H9 (cell line): ENCODE data around the gene MYCN. TPM values are rescaled to one million over a fixed set of nuclear protein-coding genes. Genes with fewer than 3 reads are reported as not detected.

Experiments used
- DNase-seq: peaks from one replicate; pipeline ENCODE4 v3.0.0-alpha.2; 2017
- H2AFZ ChIP-seq: one replicate; pipeline ENCODE4 v1.6.1; 2013; ENCODE audit warnings: mild to moderate bottlenecking, low read length, control low read depth, moderate library complexity
- H2AK5ac ChIP-seq: 2 replicates; pipeline ENCODE4 v1.6.1; 2013; ENCODE audit warnings: low read length, control low read depth, mixed read lengths; ENCODE audit not compliant: insufficient read length
- H2BK120ac ChIP-seq: one replicate; pipeline ENCODE4 v1.6.1; 2013; ENCODE audit warnings: low read depth, mild to moderate bottlenecking, low read length, control low read depth, inconsistent platforms; ENCODE audit not compliant: poor library complexity, severe bottlenecking
- H2BK12ac ChIP-seq: 2 replicates; pipeline ENCODE4 v1.6.1; 2013; ENCODE audit warnings: low read length, control low read depth, mixed read lengths, low read depth; ENCODE audit not compliant: insufficient read length
- H2BK15ac ChIP-seq: 2 replicates; pipeline ENCODE4 v1.6.1; 2013; ENCODE audit warnings: low read depth, low read length, control low read depth
- H2BK20ac ChIP-seq: one replicate; pipeline ENCODE4 v1.6.1; 2013; ENCODE audit warnings: low read depth, mild to moderate bottlenecking, low read length, control low read depth, inconsistent platforms; ENCODE audit not compliant: poor library complexity, severe bottlenecking
- H2BK5ac ChIP-seq: 2 replicates; pipeline ENCODE4 v1.6.1; 2013; ENCODE audit warnings: low read length, control low read depth, mixed read lengths; ENCODE audit not compliant: insufficient read length
- H3K14ac ChIP-seq: 2 replicates; pipeline ENCODE4 v1.6.1; 2013; ENCODE audit warnings: low read length, control low read depth; ENCODE audit not compliant: insufficient read depth
- H3K18ac ChIP-seq: 2 replicates; pipeline ENCODE4 v1.6.1; 2013; ENCODE audit warnings: low read depth, mild to moderate bottlenecking, mixed read lengths, low read length, control low read depth; ENCODE audit not compliant: insufficient read length
- H3K23ac ChIP-seq: 2 replicates; pipeline ENCODE4 v1.6.1; 2013; ENCODE audit warnings: low read length, control low read depth, mixed read lengths, low read depth; ENCODE audit not compliant: insufficient read length
- H3K23me2 ChIP-seq: 2 replicates; pipeline ENCODE4 v1.6.1; 2013; ENCODE audit warnings: low read depth, mild to moderate bottlenecking, mixed read lengths, low read length, control low read depth; ENCODE audit not compliant: insufficient read length, poor library complexity, severe bottlenecking
- H3K27ac ChIP-seq: 2 replicates; pipeline ENCODE4 v1.5.1; 2013; ENCODE audit warnings: low read length, control low read depth, mixed read lengths, low read depth; ENCODE audit not compliant: insufficient read length
- H3K27me3 ChIP-seq: 2 replicates; pipeline ENCODE4 v1.6.1; 2013; ENCODE audit warnings: low read length, control low read depth, inconsistent platforms; ENCODE audit not compliant: insufficient read depth
- H3K4ac ChIP-seq: 2 replicates; pipeline ENCODE4 v1.6.1; 2013; ENCODE audit warnings: low read depth, mild to moderate bottlenecking, control low read depth, inconsistent platforms, low read length, moderate library complexity
- H3K4me1 ChIP-seq: 2 replicates; pipeline ENCODE4 v1.6.1; 2013; ENCODE audit warnings: low read length, control low read depth, inconsistent platforms; ENCODE audit not compliant: insufficient read depth
- H3K4me2 ChIP-seq: 2 replicates; pipeline ENCODE4 v1.6.1; 2013; ENCODE audit warnings: low read length, control low read depth, mixed read lengths; ENCODE audit not compliant: insufficient read length, insufficient read depth
- H3K56ac ChIP-seq: 2 replicates; pipeline ENCODE4 v1.6.1; 2013; ENCODE audit warnings: low read depth, mild to moderate bottlenecking, mixed read lengths, low read length, control low read depth; ENCODE audit not compliant: insufficient read length
- H3K79me1 ChIP-seq: 2 replicates; pipeline ENCODE4 v1.6.1; 2013; ENCODE audit warnings: low read depth, mild to moderate bottlenecking, moderate library complexity, low read length, control low read depth, inconsistent platforms; ENCODE audit not compliant: insufficient read depth, poor library complexity, severe bottlenecking
- H3K79me2 ChIP-seq: 2 replicates; pipeline ENCODE4 v1.6.1; 2013; ENCODE audit warnings: low read length, control low read depth, inconsistent platforms; ENCODE audit not compliant: insufficient read depth
- H3K9ac ChIP-seq: 2 replicates; pipeline ENCODE4 v1.6.1; 2013; ENCODE audit warnings: low read length, control low read depth, mixed read lengths; ENCODE audit not compliant: insufficient read length; ENCODE audit errors: extremely low read depth
- H3K9me3 ChIP-seq: one replicate; pipeline ENCODE4 v1.6.1; 2013; ENCODE audit warnings: low read depth, low read length, inconsistent platforms; ENCODE audit not compliant: control insufficient read depth
- H3T11ph ChIP-seq: one replicate; pipeline ENCODE4 v1.6.1; 2013; ENCODE audit warnings: mild to moderate bottlenecking, low read length, control low read depth, inconsistent platforms
- H4K20me1 ChIP-seq: one replicate; pipeline ENCODE4 v1.6.1; 2013; ENCODE audit not compliant: control insufficient read depth, insufficient read length, insufficient read depth
- H4K5ac ChIP-seq: 2 replicates; pipeline ENCODE4 v1.6.1; 2013; ENCODE audit warnings: low read depth, mild to moderate bottlenecking, mixed read lengths, low read length, control low read depth; ENCODE audit not compliant: insufficient read length
- H4K8ac ChIP-seq: replicated peaks from 2 replicates; pipeline ENCODE4 v1.6.1; 2013; ENCODE audit warnings: low read length, control low read depth, mixed read lengths, low read depth; ENCODE audit not compliant: insufficient read length
- H4K91ac ChIP-seq: 2 replicates; pipeline ENCODE4 v1.6.1; 2013; ENCODE audit warnings: low read depth, mild to moderate bottlenecking, moderate library complexity, mixed read lengths, low read length, control low read depth; ENCODE audit not compliant: insufficient read length
- H3K27ac Mint-ChIP-seq, 3 experiments: 2 replicates in 2 of 3; 3 replicates in 1 of 3; pipeline ENCODE4 v1.8.0; 2020 to 2021; ENCODE audit warnings: mixed read lengths in 3 of 3, mild to moderate bottlenecking in 1 of 3, moderate library complexity in 1 of 3
- H3K27me3 Mint-ChIP-seq: 2 replicates; pipeline ENCODE4 v1.8.0; 2021; ENCODE audit warnings: low read depth, mild to moderate bottlenecking, moderate library complexity, mixed read lengths
- H3K36me3 Mint-ChIP-seq, 3 experiments: 2 replicates in 2 of 3; 3 replicates in 1 of 3; pipeline ENCODE4 v1.8.0; 2020 to 2021; ENCODE audit warnings: low read depth in 3 of 3, mixed read lengths in 3 of 3; ENCODE audit not compliant: insufficient read depth in 1 of 3
- H3K4me1 Mint-ChIP-seq, 2 experiments: 2 replicates each; pipeline ENCODE4 v1.8.0; 2020; ENCODE audit warnings: mixed read lengths in 2 of 2
- H3K4me3 Mint-ChIP-seq, 2 experiments: 2 replicates in 1 of 2; 3 replicates in 1 of 2; pipeline ENCODE4 v1.8.0; 2020 to 2021; ENCODE audit warnings: mild to moderate bottlenecking in 2 of 2, mixed read lengths in 2 of 2, moderate library complexity in 1 of 2
- H3K9me3 Mint-ChIP-seq, 2 experiments: 2 replicates in 1 of 2; 3 replicates in 1 of 2; pipeline ENCODE4 v1.8.0; 2020; ENCODE audit warnings: mild to moderate bottlenecking in 2 of 2, mixed read lengths in 2 of 2, moderate library complexity in 1 of 2
- WGBS: extraction: QIAGEN DNeasy Blood & Tissue Kit; methylation state at CpG from one replicate; pipeline ENCODE4 v1.1.7; 2013; ENCODE audit warnings: missing lambda C conversion rate, low lambda C conversion rate, mixed read lengths; ENCODE audit not compliant: insufficient read length; ENCODE audit errors: extremely low coverage; 5-methylcytosine and 5-hydroxymethylcytosine counted together
- total RNA-seq: library from RNA; stranded (reverse); gene quantifications from 2 replicates; pipeline ENCODE4 v1.2.1, GENCODE V29; 2021
- TF ChIP-seq, protein P1 (sequence below): fragments of 200-600 bp; sonication (generic); conservative IDR thresholded peaks from 3 replicates; pipeline ENCODE4 v1.8.0; 2021; ENCODE audit warnings: antibody characterized with exemption, mild to moderate bottlenecking

Gene MYCN
- total RNA-seq, 1 experiment from 2014 or later, result 100.0 TPM

DNA sequence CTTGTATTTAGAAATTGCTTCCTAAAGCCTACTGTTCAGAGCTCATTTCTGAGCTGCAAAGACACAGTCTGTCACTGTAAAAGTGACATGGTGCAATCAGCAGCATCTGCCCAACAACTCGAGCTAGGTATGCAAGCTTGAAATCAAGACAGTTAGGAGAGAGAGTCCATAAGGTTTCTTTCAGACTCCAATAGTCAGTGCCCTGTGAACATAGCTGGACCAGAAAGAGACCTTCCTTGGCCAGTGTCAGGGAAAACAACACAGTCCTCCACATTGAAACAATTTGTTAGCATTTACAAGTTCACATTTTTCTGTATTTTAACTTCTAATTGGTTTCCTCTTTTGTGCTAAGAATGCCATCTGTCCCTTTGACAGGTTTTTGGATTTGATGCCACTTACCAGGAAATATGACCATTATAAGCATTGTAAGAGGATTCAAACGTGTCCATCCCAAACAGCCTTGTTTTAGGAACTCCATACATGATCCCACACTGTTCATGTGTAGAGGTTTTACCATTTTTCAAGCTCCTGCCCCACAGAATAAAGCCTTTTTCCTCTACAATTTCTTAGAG, 8.9 kb upstream of the MYCN start:
- no peak overlapping the region for H2BK120ac ChIP-seq
- no peak overlapping the region for H3K4me2 ChIP-seq

More for the DNA sequence above, 8.9 kb upstream of the MYCN start:
- no peak overlapping the region for H2AK5ac ChIP-seq
- no peak overlapping the region for H3K14ac ChIP-seq
- H3K4me1 ChIP-seq, result peaks cover 2% of the 10 kb centered on the region; the same call in 1 of the 2 replicates
- Mint-ChIP-seq H3K4me1 (peaks cover 19 to 26% of the 10 kb centered on the region in 2 experiments), H3K36me3 (peaks cover 2 to 6% (median 4%) of the 10 kb centered on the region in 3 experiments; a peak in 5 of 7 replicates), H3K27ac (no peak overlapping the region), H3K9me3 (peaks cover 5 to 6% of the 10 kb centered on the region in 2 experiments; a peak in 3 of 5 replicates), H3K27me3 (peaks cover 2% of the 10 kb centered on the region; the same call in 1 of the 2 replicates), H3K4me3 (no peak overlapping the region)
- TF ChIP-seq, protein P1, sequence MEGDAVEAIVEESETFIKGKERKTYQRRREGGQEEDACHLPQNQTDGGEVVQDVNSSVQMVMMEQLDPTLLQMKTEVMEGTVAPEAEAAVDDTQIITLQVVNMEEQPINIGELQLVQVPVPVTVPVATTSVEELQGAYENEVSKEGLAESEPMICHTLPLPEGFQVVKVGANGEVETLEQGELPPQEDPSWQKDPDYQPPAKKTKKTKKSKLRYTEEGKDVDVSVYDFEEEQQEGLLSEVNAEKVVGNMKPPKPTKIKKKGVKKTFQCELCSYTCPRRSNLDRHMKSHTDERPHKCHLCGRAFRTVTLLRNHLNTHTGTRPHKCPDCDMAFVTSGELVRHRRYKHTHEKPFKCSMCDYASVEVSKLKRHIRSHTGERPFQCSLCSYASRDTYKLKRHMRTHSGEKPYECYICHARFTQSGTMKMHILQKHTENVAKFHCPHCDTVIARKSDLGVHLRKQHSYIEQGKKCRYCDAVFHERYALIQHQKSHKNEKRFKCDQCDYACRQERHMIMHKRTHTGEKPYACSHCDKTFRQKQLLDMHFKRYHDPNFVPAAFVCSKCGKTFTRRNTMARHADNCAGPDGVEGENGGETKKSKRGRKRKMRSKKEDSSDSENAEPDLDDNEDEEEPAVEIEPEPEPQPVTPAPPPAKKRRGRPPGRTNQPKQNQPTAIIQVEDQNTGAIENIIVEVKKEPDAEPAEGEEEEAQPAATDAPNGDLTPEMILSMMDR, result no peak
- no peak overlapping the region for H4K91ac ChIP-seq
- no peaks in the 10 kb centered on the region for H3K79me1 ChIP-seq
- H2BK5ac ChIP-seq, result no peak overlapping the region
- DNase-seq, result no peak
- H3K9me3 ChIP-seq, result no peaks in the 10 kb centered on the region
- H3K9ac ChIP-seq, result no peak overlapping the region
- H3K23ac ChIP-seq, result no peak overlapping the region
- no peak overlapping the region for H4K8ac ChIP-seq
- H3K79me2 ChIP-seq, result no peaks in the 10 kb centered on the region
- H4K20me1 ChIP-seq, result no peaks in the 10 kb centered on the region
- no peak overlapping the region for H3K18ac ChIP-seq
- no peak overlapping the region for H3K56ac ChIP-seq
- no peak overlapping the region for H2AFZ ChIP-seq
- no peak overlapping the region for H2BK12ac ChIP-seq
- no peak overlapping the region for H3K4ac ChIP-seq
- no peak overlapping the region for H2BK15ac ChIP-seq
- no peaks in the 10 kb centered on the region for H3K23me2 ChIP-seq
- H3T11ph ChIP-seq, result no peak overlapping the region
- WGBS, result no CpG with 5 or more reads among the region's 2 CpGs
- no peak overlapping the region for H3K27ac ChIP-seq
- H4K5ac ChIP-seq, result no peak overlapping the region
- H2BK20ac ChIP-seq, result no peak overlapping the region
- H3K27me3 ChIP-seq, result no peaks in the 10 kb centered on the region
